ENCODE data around the gene NHLH2.

GRCh38 chr1:115865704-115866380 is 24.9 kb upstream of the NHLH2 start:
- TF ChIP-seq CTCF (tag by site-specific recombination; IDR thresholded peaks at IDR 0.05) = no peak
- TF ChIP-seq ZNF112 (tag by site-specific recombination; IDR thresholded peaks at IDR 0.05) = no peak
- no peak for TF ChIP-seq ZIC2 (tag by site-specific recombination; IDR thresholded peaks at IDR 0.05)

Measured in HEK293 (cell line).